Measurements from ENCODE around the gene GSTO2.

Gene GSTO2

GRCh38 chr10:104253606-104254410 lies 15.2 kb upstream of the GSTO2 start:
- no peak for DNase-seq (ENCODE audit: low read depth in 2 of 2)

DNA sequence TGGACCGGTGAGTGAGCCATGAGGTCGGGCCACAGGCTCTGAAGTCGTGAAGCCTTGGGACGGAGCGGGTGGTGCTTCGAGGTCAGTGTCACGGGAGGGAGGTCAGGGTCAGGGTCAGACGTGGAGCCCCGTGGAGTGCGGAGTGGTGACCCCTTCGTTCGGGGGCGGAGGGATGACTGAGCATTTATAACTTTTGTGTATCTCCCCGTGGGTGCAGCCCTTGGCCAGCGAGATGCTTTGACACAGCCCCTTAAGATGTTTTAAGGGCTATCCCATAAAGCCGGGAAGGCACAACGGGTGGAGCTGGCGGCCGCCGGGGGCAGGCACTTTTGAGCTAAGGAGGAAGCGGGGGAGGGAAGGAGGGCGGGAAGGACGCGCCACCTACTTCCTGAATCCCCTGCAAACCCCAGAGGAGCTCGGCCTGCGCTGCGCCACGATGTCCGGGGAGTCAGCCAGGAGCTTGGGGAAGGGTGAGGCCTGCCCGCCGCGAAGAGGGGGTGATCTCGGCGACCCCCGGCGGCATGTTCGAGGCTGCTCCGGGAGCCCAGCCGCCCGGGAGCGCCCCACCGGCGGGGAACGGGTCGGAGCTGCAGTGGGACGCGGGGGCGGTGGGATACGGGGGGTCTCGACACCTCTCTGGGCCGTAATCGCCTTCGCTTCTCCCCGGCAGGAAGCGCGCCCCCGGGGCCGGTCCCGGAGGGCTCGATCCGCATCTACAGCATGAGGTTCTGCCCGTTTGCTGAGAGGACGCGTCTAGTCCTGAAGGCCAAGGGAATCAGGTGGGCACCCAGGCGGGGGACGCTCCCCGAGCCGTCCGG lies 14.3 kb upstream of the GSTO2 start, which contains the start of gene GSTO1:
TSS of gene GSTO1 (plus strand) at position 400 of the 818 bp plus-strand sequence. CDS start at position 437, 37 bp downstream.
- no peak for DNase-seq (ENCODE audit: low read depth in 2 of 2)

DNA sequence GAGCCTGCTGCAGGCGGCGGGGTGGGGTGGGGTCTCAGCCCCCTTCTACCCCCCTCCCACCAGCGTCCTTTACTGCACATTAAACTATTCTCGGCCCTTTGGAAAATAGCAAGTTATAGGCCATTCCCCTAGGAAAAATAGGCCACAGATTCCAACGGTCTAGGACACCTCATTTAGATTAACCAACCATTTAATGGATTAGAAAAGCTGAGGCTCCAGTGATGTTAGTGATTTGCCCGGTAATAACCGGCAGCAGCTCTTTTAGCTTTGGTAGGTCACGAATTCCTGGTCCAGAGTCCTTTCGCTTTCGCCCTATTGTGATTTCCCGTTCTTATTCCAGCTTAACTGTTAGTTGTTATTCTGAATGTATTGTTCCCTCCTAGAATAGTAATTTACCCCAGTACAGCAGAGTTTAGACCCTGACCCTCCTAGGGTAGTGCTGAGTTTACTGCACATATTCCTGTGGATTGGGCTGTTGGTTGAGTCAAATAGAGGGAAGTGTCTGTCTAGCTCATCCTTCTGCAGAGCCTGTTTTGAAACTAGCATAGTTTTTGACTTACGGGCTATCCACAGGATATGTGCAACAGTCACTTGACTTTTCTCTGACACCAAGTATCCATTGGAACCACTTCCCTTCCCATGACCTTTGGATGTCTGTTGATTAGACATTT lies 13.5 kb upstream of the GSTO2 start:
- no peak for DNase-seq (ENCODE audit: low read depth in 2 of 2)

DNA sequence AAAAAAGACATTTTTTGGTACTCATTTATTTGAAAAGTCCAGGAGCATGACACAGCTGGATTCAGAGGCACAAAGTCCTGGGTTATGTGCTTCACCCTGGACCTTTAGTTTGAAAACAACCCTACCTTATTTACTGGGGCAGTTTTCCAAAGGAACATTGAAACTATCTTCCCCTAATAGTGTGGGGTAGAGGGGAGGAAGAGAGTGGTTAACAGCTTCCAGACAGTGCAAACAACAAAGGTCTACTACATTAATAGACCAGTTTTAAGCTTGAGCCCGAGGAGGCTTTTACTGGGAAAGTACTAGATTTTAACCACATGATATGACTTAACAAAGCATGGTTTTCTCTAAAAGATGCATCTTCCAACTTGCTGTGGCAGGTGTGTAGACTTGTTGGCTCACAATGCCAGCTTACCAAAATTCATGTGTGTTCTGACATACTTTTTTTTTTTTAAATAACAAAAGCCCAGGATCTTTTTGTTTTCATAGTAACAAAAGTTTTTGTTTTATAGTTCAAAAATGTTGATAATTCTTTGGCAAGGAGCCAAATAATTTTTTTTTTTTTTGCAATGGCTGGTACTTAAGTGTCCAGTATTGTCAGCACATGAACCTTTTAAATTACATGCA lies 12.5 kb upstream of the GSTO2 start:
- no peak for DNase-seq (ENCODE audit: low read depth in 2 of 2)

- no peak for DNase-seq (ENCODE audit: low read depth in 2 of 2)
These were observed 11.7 kb upstream of the GSTO2 start for GRCh38 chr10:104257235-104257634.

- no peak for DNase-seq (ENCODE audit: low read depth in 2 of 2)
These were observed 10.8 kb upstream of the GSTO2 start for GRCh38 chr10:104258209-104258608.

GRCh38 chr10:104259456-104259855 lies 9.5 kb upstream of the GSTO2 start:
- no peak for DNase-seq (ENCODE audit: low read depth in 2 of 2)

DNA sequence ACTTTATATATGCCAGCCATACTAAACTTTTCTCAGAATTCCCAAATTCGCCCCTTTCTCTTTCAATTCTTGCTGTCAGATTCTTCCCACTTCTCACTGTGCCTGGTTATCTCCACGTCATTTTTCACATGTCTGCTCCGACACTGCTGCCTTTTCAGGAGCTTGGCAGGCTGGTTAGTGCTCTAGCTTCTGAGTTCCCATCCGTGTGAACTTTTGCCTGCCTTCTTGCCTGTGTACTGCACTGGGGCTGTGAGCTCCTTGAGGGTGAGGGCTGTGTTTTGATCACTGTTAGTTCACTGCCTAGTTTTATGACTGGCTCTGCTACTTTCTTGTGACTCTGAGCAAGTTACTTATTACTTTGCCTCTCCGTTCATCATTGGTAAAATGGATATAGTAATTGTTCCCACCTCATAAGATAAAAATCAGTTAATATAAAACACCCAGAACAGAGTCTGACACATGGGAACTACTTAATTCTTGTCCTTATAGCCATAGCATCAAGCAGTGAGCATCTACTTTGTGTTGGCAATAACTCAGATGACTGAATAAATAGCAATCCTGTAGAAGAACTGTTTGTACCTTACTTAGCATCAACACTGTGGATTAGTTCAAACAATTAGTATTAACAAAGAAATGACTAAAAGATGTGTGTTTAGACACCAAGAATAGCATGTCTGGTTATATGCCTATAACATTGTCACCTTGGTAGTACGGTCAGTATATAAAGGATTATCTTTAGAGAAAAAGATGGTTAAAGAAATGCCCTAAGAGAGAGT lies 8.8 kb upstream of the GSTO2 start:
- DNase-seq (ENCODE audit: low read depth in 2 of 2) = no peak

DNA sequence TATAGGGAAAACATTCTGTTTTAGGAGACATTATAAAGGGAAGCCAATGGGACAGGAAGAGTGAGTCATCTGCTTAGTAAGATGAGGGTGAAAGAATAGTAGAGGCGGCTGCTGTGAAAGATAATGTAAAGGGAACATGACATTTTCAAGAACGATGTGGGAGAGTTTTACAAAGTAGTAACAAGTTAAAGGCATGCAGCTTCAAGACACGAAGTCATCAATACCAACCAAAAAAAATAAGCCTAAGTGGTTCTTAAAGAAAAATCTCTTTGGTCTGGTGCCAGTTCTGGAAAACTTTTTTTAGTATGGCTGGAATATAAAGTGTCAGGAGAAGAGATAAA lies 8.2 kb upstream of the GSTO2 start:
- no peak for DNase-seq (ENCODE audit: low read depth in 2 of 2)

DNA sequence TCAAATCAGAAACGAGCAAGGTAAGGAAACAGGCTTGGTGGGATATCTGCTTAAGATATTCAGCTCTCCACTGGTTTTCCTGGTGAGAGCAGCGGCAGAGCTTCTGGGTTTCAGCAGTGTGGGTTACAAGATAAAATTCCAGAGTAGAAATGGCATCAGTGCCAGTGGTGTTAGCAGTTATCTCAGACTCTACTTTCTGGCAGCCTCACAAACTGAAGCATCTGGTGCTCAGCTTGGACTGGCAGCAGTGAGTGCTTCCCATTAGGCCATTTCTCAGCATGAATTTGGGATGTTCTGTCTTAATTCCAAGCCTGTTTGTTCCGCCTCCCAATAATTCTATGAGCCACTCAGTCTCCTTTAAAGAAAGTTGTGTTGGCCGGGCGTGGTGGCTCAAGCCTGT lies 6.9 kb upstream of the GSTO2 start:
- DNase-seq (ENCODE audit: low read depth in 2 of 2) = no peak

DNA sequence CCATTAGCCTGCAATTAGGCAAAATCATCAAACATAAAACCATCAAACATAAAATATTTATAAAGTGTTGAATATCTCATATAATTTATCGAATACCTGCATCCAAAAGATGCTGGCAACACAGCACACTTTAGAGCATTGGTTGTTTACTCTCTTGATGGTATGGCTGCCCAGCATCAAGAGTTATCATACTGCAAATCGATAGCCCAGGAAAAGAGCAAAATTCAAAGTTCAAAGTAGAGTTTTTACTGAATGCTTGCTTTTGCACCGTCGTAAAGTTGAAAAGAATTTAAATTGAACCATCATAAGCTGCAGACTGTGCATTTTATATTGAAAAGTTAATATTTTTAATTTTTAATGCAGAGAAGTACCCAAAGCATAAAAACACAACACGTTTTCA lies 4.2 kb upstream of the GSTO2 start:
- no peak for DNase-seq (ENCODE audit: low read depth in 2 of 2)

GRCh38 chr10:104267721-104268404 lies 1.1 kb upstream of the GSTO2 start:
- no peak for DNase-seq (ENCODE audit: low read depth in 2 of 2)

DNA sequence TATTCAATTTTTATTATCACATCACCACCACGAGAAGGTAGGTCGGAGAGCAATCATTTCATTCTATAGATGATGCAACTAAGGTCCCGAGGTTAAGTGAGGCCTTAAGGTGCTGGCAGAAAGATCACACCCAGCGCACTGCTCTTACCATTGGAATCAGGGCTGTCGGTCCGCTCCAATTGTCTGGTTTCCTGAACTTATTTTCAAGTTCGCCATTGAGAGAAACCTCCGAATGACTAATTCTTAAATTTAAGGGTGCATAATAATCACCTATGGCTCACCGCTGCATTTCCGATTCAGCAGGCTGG lies 625 bp upstream of the GSTO2 start:
- no peak for DNase-seq (ENCODE audit: low read depth in 2 of 2)

GRCh38 chr10:104273286-104273685 lies 4.3 kb downstream of the GSTO2 start:
- DNase-seq (ENCODE audit: low read depth in 2 of 2) = no peak

DNA sequence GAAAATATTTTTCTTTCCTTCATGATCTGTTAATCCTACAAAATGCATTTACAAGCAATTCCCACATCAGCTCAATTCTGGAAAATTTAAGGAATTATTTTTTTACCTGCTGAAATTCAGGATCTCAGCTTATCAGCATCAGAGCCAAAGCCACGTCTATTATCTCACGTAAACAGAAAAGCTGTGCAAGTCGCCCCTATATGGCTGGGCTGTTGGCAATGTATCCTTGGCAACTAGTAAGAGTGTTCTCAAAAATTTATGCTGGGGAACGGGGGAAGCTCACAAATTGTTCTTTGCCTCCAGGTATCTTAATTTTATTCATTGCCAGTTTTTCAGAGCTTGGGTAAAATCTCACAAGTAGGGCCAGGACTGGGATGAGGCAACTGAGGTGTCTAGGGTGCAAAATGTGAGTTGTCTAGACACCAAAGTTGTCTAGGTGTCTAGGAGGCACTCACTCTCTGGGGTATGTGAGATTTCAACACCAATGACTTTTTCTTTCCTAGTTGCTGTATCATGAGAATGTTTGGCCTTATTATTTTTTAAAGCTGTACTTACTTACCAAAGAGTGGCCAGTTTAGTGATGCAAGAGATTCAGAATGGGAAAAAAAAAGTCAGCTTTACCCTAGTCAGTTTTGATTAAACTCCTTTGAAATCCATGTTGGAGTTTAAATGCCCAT lies 5.1 kb downstream of the GSTO2 start:
- DNase-seq (ENCODE audit: low read depth in 2 of 2) = no peak

GRCh38 chr10:104274762-104275721 lies 6.1 kb downstream of the GSTO2 start:
- DNase-seq (ENCODE audit: low read depth in 2 of 2) = no peak

DNA sequence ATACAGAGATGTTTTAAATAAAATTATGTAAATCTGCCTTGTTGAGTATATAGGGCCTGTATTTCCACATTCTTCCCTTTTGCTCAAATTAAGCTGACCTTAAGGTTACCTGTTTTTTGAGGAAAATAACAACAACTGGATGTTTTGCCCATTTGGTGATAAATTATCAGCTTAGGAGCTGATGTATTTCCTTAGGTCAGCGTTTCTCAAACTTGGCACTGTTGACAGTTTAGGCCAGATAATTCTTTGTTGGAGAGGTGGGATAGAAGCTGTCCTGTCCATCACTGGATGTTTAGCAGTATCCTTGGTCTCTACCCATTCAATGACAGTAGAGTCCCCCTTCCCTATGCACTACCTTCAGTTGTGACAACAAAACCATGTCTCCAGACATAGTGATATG lies 7.2 kb downstream of the GSTO2 start:
- no peak for DNase-seq (ENCODE audit: low read depth in 2 of 2)

DNA sequence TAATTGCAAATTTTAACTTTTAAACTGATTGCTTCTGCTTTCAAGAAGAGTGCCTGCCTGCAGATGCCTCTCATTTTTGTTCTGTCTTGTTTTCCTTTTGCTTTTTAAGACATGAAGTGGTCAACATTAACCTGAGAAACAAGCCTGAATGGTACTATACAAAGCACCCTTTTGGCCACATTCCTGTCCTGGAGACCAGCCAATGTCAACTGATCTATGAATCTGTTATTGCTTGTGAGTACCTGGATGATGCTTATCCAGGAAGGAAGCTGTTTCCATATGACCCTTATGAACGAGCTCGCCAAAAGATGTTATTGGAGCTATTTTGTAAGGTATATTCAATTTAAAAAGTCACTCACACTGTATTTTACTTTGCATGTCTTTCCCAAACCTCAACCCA lies 8.8 kb downstream of the GSTO2 start:
- no peak for DNase-seq (ENCODE audit: low read depth in 2 of 2)

GRCh38 chr10:104279550-104280259 lies 10.7 kb downstream of the GSTO2 start:
- no peak for DNase-seq (ENCODE audit: low read depth in 2 of 2)

All from stimulated activated CD4-positive, alpha-beta T cell treated with anti-CD3 and anti-CD28 coated beads, Interleukin-1b, Interleukin-23, amount 100 ng/mL, for 1 hour (primary cell).